Occipital lobe (tissue), 2 donors: ENCODE results near the gene LENG8. TPM values are rescaled to one million over a fixed set of nuclear protein-coding genes. Genes with fewer than 3 reads are reported as not detected.

Source experiments
- DNase-seq: peaks from one replicate; lab custom pipeline; 2025; lab: John Stamatoyannopoulos, UW
- total RNA-seq: library from RNA; depleted of rRNA; stranded (reverse); fragments of >200 nt; gene quantifications from one replicate; pipeline ENCODE4 v1.2.3, GENCODE V29; 2014

Gene LENG8
- total RNA-seq, 1 donor from 2014 or later: 14.5 TPM

- DNase-seq: no peak
Measured at GRCh38 chr19:54422136-54422535, 26.9 kb upstream of the LENG8 start.

GRCh38 chr19:54424201-54424600 is 24.8 kb upstream of the LENG8 start:
- no peak for DNase-seq

GRCh38 chr19:54424660-54425381 is 24.2 kb upstream of the LENG8 start:
- no peak for DNase-seq

DNA sequence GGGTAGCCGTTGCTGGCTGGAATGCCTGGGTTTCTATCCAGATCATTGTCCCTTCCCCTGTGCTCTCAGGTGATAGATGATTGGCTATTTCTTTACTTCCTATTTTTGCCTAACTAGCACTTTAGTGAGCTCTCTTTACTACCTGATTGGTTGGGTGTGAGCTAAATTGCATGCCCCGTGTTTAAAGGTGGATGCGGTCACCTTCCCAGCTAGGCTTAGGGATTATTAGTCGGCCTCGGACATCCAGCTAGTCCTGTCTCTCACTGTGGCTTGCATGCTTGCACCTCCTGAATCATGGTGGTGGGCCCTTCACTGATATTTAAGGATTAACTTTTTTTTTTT is 23.6 kb upstream of the LENG8 start:
- no peak for DNase-seq

GRCh38 chr19:54426291-54426931 is 22.6 kb upstream of the LENG8 start:
- DNase-seq: no peak

GRCh38 chr19:54427586-54427985 is 21.4 kb upstream of the LENG8 start:
- no peak for DNase-seq

- no peak for DNase-seq
Measured at GRCh38 chr19:54428323-54429175, 20.4 kb upstream of the LENG8 start.

- DNase-seq: no peak
Measured at GRCh38 chr19:54429176-54429495, 19.9 kb upstream of the LENG8 start.

GRCh38 chr19:54429545-54430227 is 19.3 kb upstream of the LENG8 start:
- DNase-seq: no peak

GRCh38 chr19:54430306-54431254 is 18.4 kb upstream of the LENG8 start:
- no peak for DNase-seq

GRCh38 chr19:54431255-54431838 is 17.7 kb upstream of the LENG8 start:
- DNase-seq: no peak

DNA sequence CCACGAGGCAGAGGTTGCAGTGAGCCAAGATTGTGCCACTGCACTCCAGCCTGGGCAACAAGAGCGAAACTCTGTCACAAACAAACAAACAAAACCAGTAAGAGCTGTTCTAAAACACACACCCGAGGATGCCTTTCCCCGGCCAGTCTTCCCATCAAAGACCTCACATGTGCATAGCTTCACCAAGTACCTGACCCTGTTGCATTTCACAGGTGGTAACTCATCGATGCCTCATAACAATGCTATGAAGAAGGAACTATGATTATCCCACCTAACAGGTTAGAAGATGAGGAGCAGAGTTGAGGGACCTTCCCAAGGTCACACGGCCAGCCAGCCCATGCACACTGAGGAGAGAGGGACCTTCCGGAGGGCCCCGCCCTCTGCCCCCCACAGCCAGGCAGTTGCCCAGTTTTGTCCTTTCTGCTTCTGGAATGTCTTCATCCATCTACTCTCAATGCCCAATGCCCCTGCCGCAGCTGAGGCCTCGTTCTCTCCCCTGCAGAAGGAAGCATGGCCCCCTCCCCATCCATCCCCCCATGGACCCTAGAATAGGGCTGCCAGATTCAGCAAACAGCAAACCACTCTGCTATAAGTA is 16.8 kb upstream of the LENG8 start:
- DNase-seq: no peak

GRCh38 chr19:54433697-54434096 is 15.3 kb upstream of the LENG8 start:
- no peak for DNase-seq

- no peak for DNase-seq
Measured at GRCh38 chr19:54434112-54434872, 14.7 kb upstream of the LENG8 start.

DNA sequence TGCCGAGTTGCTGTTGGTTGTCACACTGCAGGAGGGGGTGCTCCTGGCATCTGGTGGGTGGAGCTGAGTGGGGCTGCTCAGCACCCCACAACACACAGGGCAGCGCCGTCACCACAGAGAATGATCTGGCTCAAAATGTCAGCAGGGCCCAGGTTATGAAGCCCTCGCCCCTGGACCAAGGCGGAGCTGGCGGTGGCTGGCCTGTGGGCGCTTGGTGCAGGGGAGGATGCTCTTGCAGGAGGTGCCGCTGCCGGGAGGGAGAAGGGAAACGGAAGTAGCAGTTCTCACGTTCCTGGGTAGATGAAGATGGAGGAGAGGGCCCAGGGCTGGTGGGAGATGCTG is 14.2 kb upstream of the LENG8 start:
- DNase-seq: no peak

GRCh38 chr19:54435551-54436016 is 13.4 kb upstream of the LENG8 start:
- DNase-seq: no peak

DNA sequence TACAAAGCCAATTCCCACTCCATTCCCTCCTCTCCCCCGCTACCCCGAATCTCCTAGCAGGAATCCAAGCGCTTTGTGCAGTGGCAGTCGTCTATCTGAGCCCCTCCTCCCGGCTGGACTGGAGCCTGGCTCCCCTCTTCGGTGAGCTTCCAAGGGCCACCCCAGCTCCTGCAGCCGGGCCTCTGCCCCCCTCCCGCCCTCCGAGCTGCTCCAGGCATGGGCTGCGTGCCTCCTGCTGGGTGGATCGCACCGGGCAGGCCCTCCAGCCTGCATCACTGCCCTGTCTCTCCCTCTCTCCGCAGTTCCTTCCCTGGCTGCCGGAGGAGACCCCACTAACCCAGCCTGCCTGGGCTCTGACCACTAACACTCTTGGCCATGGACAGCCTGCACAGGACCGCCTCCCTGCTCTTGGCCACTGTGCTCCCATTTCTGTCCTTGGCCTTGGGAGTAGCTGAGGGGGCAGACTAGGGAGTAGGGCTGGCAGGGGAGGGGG is 12.9 kb upstream of the LENG8 start:
- DNase-seq: no peak

DNA sequence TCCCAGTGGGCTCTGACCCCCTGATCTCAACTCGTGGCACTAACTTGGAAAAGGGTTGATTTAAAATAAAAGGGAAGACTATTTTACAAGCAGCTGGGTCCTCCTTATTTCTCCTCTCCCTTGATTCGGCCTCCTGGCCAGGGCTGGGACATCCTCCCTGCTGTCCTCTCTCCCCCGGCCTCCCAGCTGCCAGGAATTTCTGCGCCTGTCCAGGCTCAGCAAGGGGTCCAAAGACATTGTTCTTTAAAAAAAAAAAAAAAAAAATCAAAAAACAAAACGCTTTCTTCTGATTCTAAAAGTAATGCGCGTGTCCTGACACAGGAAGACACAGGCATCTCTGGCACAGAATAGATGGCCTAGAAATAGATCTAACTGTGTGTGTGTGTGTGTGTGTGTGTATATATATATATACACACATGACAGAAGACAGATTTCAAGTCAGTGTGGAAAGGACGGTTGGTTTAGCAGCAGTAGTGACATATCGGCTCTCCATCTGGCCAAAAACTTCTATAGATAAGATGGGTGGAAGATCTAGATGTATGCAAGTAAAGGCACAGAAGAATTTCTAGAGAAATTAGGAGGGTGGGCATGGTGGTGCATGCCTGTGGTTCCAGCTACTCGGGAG is 12.3 kb upstream of the LENG8 start:
- DNase-seq: no peak
